Muscle layer of duodenum (tissue), 2 donors: Measurements from ENCODE around the gene MLPH.
A peak's percentile ranks its signal among the peaks of the same experiment; 100 is the strongest.

Experiments used
- H3K27ac ChIP-seq: one replicate; pipeline ENCODE4 v1.7.0; 2013; ENCODE audit warnings: mild to moderate bottlenecking, low read length
- H3K27me3 ChIP-seq: one replicate; pipeline ENCODE4 v1.7.0; 2013; ENCODE audit warnings: low read depth, mild to moderate bottlenecking, control low read depth, low read length
- H3K36me3 ChIP-seq, 2 donors: one replicate each; pipeline ENCODE4 v1.7.0; 2013; ENCODE audit warnings: low read length in 2 of 2, control low read depth in 1 of 2, mild to moderate bottlenecking in 1 of 2; ENCODE audit not compliant: insufficient read depth in 2 of 2, control insufficient read depth in 1 of 2
- H3K4me1 ChIP-seq, 2 donors: one replicate each; pipeline ENCODE4 v1.7.0; 2013; ENCODE audit warnings: low read length in 2 of 2, mild to moderate bottlenecking in 2 of 2, control low read depth in 1 of 2, moderate library complexity in 1 of 2; ENCODE audit not compliant: insufficient read depth in 2 of 2, control insufficient read depth in 1 of 2
- H3K4me3 ChIP-seq, 2 donors: one replicate each; pipeline ENCODE4 v1.7.0; 2013; ENCODE audit warnings: low read length in 2 of 2, low read depth in 1 of 2, mild to moderate bottlenecking in 1 of 2
- H3K9me3 ChIP-seq, 2 donors: one replicate each; pipeline ENCODE4 v1.7.0; 2013; ENCODE audit warnings: low read length in 2 of 2, control low read depth in 1 of 2, mild to moderate bottlenecking in 1 of 2; ENCODE audit not compliant: control insufficient read depth in 1 of 2
- donor health status: healthy.

MLPH gene

DNA sequence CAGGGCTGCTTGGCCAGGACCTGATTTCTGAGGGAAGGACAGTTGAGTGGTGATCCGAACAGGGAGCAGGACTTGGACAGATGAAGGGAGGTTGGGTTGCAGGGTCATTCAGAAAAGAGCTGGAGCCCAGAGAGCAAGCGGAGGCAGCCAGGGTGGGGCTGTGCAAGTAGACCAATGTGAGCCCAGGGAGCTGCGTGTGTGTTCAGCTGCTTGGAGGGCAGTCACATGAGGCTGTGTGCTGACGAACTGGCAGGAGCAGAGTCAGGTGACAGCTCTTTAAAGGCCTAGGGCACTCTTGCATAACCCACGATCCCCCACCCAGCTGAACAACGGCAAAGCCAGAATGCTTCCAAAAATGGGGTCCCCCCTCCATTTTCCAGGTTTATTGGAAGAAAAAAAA lies 4.6 kb upstream of the MLPH start:
- no peak overlapping the region for H3K27ac ChIP-seq
- no peak overlapping the region for H3K4me3 ChIP-seq
- no peaks in the 10 kb centered on the region for H3K9me3 ChIP-seq
- H3K4me1 ChIP-seq, result peaks cover 0 to 12% of the 10 kb centered on the region in 2 donors
- H3K36me3 ChIP-seq, result no peaks in the 10 kb centered on the region
- peaks cover 16% of the 10 kb centered on the region for H3K27me3 ChIP-seq

GRCh38 chr2:237483018-237483731 lies 3.9 kb upstream of the MLPH start:
- no peak overlapping the region for H3K27ac ChIP-seq
- H3K4me1 ChIP-seq, result peaks cover 0 to 17% of the 10 kb centered on the region in 2 donors
- H3K36me3 ChIP-seq, result no peaks in the 10 kb centered on the region
- no peaks in the 10 kb centered on the region for H3K9me3 ChIP-seq
- H3K27me3 ChIP-seq, result peaks cover 23% of the 10 kb centered on the region
- H3K4me3 ChIP-seq, result no peak overlapping the region

GRCh38 chr2:237485304-237485703 lies 1.7 kb upstream of the MLPH start:
- Histone ChIP-seq H3K36me3 (no peaks in the 10 kb centered on the region), H3K9me3 (no peaks in the 10 kb centered on the region), H3K4me1 (peaks cover 0 to 17% of the 10 kb centered on the region in 2 donors), H3K27ac (no peak overlapping the region), H3K27me3 (peaks cover 23% of the 10 kb centered on the region), H3K4me3 (no peak overlapping the region)

- no peak overlapping the region for H3K27ac ChIP-seq
- H3K27me3 ChIP-seq, result peaks cover 23% of the 10 kb centered on the region
- H3K4me1 ChIP-seq, result peaks cover 0 to 17% of the 10 kb centered on the region in 2 donors
- H3K4me3 ChIP-seq, result peak overlapping the region in 1 of 2 donors; percentile 45
- H3K9me3 ChIP-seq, result no peaks in the 10 kb centered on the region
- no peaks in the 10 kb centered on the region for H3K36me3 ChIP-seq
These were observed 1.2 kb upstream of the MLPH start for GRCh38 chr2:237485844-237486243.

GRCh38 chr2:237486334-237486818 lies 675 bp upstream of the MLPH start:
- no peak overlapping the region for H3K27ac ChIP-seq
- peaks cover 23% of the 10 kb centered on the region for H3K27me3 ChIP-seq
- H3K4me3 ChIP-seq, result peak overlapping the region; percentile 45 to 71
- peaks cover 4 to 5% of the 10 kb centered on the region in 2 donors for H3K9me3 ChIP-seq
- H3K4me1 ChIP-seq, result peaks cover 0 to 17% of the 10 kb centered on the region in 2 donors
- H3K36me3 ChIP-seq, result peaks cover 0 to 2% of the 10 kb centered on the region in 2 donors

GRCh38 chr2:237487496-237487895 lies 445 bp downstream of the MLPH start:
- Histone ChIP-seq H3K4me3 (peak overlapping the region; percentile 18 to 71), H3K36me3 (peaks cover 0 to 3% of the 10 kb centered on the region in 2 donors), H3K4me1 (peaks cover 0 to 17% of the 10 kb centered on the region in 2 donors), H3K27me3 (peaks cover 23% of the 10 kb centered on the region), H3K9me3 (peaks cover 10 to 13% of the 10 kb centered on the region in 2 donors), H3K27ac (no peak overlapping the region)

- Histone ChIP-seq H3K27me3 (peaks cover 23% of the 10 kb centered on the region), H3K4me3 (no peak overlapping the region), H3K9me3 (peaks cover 10 to 13% of the 10 kb centered on the region in 2 donors), H3K36me3 (peaks cover 0 to 3% of the 10 kb centered on the region in 2 donors), H3K27ac (no peak overlapping the region), H3K4me1 (peaks cover 0 to 17% of the 10 kb centered on the region in 2 donors)
These were observed 1.2 kb downstream of the MLPH start for GRCh38 chr2:237488295-237488694.

DNA sequence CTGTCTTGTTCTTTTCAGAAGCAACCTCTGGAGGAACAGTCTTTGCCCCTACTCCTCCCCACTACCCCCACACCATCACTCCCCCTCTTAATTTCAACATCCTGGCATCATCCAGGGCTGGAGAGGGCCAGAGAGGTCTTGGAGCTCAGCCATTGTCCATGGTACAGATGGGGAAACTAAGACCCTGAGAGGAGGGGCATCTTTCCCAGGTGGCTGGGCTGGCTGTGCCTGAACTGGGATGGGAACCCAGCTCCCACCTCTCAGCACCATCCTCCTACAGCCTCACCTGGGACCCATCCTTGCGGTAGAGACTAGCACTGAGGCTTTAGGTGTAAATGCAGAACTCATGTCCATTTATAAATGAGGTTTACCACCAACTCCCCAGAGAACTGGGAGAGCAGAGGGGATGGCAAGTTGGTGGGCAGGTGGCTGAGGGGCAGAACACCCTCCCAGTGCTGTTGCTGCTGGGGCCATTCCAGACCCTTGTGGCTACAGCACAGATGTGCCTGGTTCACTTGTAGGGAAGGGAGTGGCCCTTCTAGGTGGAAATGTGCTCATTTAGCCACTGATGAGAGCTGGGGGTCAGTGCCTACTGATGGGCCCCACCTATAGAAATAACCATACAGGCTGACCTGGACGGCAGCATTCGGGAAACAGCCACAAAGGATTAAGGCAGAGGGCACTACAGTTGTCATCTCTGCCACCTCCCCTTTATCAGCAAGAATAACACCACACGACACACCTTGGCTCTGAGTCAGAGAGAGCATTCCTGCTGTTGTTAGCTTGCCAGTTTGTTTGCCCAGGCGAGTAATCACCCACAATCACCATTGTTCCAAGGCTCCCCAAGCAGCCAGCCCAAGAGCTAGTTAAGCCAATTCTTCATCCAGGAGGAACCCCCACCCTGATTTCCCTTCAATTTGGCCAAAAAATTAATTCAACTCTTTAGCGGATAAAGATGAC lies 2.1 kb downstream of the MLPH start:
- no peak overlapping the region for H3K4me3 ChIP-seq
- peaks cover 23% of the 10 kb centered on the region for H3K27me3 ChIP-seq
- H3K27ac ChIP-seq, result peak overlapping the region; percentile 26
- peaks cover 0 to 17% of the 10 kb centered on the region in 2 donors for H3K4me1 ChIP-seq
- H3K9me3 ChIP-seq, result peaks cover 10 to 13% of the 10 kb centered on the region in 2 donors
- peaks cover 0 to 3% of the 10 kb centered on the region in 2 donors for H3K36me3 ChIP-seq

- Histone ChIP-seq H3K27me3 (peaks cover 23% of the 10 kb centered on the region), H3K4me1 (peaks cover 0 to 17% of the 10 kb centered on the region in 2 donors), H3K4me3 (no peak overlapping the region), H3K27ac (no peak overlapping the region), H3K36me3 (peaks cover 0 to 3% of the 10 kb centered on the region in 2 donors), H3K9me3 (peaks cover 10 to 13% of the 10 kb centered on the region in 2 donors)
These were observed 3.1 kb downstream of the MLPH start for GRCh38 chr2:237490009-237490711.

DNA sequence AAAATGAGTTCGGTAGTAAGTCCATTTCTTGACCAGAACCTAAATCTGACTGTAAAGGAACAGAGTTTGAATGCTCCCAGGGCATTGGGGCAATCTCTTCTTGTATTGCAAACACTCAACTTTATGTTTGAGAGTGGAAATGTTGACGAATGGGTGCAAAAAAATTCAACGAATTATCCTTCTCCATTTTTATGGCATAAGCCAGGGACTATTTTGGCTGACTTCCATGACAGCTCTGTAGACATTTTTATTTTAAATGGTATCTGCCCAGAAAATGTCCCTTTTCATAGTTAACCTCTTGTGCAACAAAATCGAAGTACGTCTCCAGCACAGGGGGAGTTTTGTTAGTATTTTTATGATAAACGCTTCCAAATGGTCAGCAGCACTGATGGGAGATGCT lies 3.7 kb downstream of the MLPH start:
- peaks cover 0 to 3% of the 10 kb centered on the region in 2 donors for H3K36me3 ChIP-seq
- H3K27ac ChIP-seq, result no peak overlapping the region
- H3K4me3 ChIP-seq, result no peak overlapping the region
- peaks cover 10 to 13% of the 10 kb centered on the region in 2 donors for H3K9me3 ChIP-seq
- peaks cover 23% of the 10 kb centered on the region for H3K27me3 ChIP-seq
- peaks cover 0 to 17% of the 10 kb centered on the region in 2 donors for H3K4me1 ChIP-seq
